Eye (tissue), 1 donor: ENCODE results near the gene AP3D1.

Experiments used
- DNase-seq: peaks from one replicate; pipeline ENCODE4 v3.0.0-alpha.2; 2015

The AP3D1 gene

DNA sequence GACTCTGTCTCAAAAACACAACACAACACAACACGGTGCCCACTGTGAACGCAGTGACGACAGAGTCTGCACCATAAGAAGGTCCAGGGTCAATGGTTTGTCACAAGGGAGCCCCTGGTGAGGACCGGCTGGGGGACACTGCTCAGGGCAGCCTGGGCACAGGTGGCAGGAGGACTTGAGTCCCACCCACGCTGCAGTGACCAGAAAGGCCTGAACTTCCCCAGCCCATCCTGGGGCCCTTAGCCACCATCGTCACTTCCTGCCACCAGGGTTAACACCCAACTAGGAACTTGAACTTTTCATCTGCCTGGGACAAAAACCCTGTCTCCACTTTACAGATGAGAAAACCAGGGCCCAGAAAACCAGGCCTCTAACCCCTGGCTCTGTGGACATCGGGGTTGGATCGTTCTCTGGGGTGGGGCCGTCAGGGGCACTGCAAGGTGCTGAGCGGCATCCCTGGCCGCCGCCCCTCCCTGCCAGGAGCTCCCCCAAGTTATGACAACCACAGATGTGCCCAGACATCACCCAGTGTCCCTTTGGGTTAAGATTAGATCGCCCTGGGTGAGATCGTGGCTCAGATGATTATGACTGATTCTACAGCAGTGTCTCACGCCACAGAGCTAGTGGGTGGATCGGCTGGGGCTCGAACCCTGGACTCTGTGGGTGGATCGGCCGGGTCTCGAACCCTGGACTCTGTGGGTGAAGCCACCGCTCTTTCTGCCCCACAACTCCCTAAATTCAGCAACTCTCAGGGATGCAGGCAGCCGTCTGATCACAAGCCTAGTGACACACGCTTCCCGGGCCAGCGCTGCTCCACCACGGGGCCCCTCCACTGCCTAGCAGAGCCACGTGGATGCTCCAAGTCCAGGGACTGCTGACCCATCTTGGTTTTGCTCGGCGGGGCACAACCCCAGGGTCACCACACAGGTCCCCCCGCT, 69.2 kb downstream of the AP3D1 start:
- DNase-seq = no peak

DNA sequence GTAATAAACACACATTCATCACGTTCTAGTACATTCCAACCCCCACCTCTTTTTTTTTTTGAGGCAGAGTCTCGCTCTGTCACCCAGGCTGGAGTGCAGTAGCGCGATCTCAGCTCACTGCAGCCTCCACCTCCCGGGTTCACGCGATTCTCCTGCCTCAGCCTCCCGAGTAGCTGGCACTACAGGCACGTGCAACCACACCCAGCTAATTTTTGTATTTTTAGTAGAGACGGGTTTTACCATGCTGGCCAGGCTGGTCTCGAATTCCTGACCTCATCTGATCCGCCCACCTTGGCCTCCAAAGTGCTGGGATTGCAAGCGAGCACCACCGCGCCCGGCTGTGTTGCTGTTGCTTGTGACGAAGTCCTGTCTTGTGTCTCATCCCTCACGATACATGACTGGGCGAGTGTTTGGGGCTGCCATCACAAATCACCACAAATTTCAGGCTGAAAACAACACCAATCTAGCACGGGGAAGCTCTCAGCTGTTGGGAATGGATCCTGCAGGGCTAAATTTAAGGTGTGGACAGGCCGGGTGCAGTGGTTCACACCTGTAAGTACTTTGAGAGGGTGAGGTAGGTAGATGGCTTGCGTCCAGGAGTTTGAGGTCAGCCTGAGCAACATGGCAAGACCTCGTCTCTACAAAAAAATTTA, 70.9 kb downstream of the AP3D1 start:
- DNase-seq = no peak

DNA sequence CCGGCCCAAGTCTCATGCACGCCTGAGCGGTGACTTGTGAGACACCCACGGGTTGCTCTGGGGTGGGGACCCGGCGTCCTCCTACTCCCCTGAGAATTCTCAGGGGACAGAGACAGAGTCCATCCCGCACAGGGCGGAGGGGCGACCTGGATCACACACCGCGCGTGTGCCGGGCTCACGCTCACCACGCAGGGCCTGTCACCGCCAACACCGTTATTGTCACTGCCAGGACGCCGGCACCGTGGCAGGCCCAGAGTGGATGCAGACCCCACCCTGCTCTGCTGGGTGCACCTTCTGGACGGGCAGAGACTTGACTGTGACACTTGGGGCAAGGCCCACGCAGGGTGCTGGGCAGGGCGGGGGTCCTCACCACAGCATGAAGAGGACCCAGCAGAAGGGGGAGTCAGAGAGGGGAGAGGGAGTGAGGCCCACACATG, 71.5 kb downstream of the AP3D1 start:
- no peak for DNase-seq

DNA sequence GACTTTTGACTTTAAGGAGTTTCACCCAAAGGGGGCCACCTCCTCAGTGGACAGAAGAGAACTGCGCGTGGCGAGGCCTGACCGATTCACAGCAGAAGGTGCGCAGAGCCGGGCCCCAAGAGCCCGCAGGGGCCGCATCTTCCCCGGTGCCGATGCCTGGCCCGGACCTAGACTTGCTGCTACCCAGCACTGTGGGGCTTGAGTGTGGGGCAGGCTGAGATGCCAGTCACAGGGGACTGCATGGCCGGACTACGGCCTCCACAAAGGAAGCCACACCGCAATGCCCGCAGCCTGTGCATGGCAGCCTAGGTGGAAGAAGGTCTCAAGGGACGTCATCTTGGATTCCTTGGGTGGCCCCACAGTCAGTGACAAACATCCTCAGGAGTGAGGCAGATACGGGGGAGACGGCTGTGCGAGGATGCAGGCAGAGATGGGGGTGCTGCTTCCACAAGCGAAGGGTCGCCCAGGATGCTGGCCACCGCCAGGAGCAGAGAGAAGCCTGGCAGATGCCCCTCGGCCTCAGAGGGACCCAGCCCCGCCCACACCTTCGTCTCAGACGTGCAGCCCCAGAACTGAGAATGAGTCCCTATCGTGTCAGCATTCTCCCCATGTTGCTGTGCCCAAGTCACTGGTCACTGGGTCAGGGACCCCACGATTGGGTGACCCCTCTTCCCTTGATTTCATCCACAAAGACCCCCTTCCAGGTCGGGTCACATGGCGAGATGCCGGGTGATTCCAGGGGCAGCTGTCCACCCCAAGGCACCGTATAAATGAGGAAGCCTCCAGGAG, 72.1 kb downstream of the AP3D1 start:
- no peak for DNase-seq

DNA sequence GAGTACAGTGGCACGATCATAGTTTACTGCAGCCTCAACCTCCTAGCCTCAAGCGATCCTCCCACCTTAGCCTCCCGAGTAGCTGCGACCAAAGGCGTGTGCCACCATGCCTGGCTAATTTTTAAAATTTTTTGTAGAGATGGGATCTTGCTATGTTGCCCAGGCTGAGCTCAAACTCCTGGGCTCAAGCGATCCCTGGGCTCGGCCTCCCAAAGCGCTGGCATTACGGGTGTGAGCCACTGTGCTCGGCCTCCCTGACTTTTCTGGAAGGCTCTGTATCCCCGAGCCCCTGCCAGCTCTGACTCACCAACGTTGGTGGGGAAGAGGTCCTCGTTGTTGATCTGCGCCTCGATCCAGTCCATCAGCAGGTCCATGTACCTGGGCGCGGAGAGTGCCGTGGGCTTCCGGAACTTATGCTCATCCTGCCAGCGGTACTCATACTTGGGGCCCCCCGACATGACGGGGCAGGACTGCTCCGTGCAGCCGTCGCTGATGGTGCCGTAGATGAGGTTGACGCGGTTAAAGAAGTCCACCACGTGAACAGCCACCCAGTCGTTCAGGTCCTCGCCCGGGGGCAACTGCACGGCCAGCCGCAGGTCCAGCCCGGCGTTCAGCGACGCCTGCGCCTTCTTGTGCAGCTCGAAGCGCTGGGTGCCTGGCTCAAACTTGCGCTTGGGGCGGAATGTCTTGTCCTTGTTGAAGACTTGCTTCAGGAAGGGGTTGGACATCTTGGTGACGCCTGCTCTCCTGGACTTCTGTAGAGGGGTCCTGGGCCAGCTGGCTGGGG, 73.3 kb downstream of the AP3D1 start:
- no peak for DNase-seq

DNA sequence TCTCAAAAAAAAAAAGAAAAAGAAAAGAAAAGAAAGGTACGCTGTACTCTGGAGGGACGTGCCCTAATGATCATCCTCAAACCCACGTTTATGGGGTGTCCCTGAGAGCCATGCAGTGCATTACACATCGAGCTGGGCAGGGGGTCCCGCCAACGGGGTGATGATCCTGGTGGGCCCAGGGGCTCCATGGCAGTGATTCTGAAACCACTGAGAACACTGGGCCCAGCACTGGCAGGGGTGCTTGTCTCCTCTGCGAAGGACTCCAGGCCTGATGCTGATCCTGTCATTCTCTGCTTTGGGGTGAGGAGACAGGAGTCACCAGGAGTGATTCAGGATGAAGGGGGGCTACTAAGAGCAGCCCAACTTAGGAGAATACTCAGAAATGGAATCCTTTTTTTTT, 74.0 kb downstream of the AP3D1 start:
- no peak for DNase-seq

DNA sequence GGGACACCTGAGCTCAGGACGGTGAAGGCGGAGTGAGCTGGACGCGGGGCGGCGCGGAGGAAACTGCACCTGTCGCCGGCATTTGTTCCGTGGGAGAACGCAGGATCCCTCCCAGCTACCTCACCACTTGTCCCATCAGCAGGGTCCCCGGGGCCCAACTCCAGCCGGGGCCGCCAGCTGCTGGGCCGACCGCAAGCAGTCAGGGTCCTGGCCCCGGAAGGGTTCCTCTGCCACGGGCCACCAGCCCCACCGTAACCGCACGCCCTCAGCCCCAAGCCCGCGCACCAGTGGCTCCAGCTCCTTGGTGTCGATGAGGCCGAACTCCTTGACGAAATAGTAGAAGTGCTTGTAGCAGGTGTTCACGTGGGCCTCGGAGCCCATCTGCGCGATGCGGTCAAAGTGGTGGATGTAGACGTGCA, 74.8 kb downstream of the AP3D1 start:
- DNase-seq = no peak

DNA sequence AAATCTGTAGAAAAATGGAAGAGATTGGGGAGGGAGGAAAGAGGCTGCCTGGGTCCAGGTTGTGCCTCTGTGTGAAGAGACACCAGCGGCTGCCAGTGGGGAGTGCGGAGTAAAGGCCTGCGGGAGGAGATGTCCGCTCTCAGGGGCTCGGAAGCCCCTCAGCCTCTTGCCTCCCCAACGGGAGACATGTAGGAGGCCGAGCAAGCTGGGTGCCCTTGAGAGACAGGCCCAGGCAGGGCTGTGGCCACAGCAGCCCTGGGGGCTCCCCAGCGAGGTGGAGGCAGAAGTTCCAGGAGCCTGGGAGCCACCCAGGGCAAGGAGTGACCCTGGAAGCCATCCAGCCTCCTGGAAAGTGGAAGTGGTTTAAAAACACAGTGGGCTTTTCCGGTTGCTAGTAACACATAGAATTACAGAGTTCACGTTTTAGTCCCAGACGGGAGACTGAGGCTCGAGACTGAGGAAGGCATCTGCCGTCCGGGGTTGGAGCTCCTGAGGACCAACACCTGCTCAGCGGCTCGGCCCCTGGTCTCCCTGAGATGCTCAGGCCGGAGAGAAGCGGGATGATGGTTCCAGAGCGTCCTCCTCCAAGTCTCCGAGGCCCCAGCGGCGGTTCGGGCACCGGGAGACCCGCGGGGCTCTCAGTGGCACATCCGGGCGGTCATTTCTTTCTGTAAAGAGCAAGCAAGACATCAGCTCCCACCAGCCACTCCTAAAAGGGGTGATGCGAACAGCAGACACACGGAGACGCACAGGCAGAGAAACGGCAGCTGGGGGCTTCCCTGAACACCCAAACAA, 78.4 kb downstream of the AP3D1 start:
- no peak for DNase-seq

DNA sequence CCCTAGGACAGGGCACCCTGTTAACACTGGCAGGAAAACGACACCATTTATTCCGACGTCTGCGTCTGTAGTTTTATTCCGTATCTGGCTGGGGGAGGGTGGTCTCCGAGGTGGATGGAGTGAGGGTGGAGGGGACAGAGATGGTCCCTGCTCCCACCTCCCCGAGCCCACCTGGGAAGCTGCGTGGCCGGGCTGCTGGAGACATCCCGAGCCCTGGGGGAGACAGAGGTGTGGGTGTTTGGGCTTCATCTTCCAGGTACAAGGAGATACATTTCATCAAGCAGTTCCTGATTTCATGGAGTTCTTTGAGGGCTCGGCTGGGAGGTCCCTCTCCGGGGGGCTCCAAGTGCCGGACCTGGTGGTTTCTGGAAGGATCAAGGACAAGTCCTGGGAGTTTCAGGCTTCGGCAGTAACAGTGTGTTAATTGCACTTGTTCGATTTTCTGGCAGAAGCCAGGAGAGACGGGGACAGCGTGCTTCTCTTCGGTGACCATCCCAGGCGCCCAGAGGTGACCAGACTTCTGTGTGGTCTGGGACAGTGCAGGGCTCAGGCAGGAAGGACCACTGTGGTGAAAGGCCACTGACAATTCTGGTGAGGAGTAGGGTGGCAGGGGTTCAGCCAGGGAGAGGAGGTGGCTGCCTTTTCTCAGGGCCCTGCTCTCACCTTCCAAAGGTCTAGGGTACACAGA, 80.2 kb downstream of the AP3D1 start:
- DNase-seq = no peak

DNA sequence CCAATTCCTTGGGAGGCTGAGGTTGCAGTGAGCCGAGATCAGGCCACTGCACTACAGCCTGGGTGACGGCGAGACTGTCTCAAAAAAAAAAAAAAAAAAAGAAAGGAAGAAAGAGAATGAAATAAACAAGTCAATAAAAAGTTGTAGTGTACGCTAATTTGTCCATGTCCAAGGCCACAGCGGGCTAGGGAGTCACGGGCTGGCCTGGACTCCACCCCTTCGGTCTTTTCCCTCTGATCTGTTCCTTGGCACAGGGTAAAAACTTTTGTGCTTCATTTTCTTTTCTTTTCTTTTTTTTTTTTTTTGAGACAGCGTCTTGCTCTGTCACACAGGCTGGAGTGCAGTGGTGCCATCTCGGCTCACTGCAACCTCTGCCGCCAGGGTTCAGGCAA, 80.9 kb downstream of the AP3D1 start:
- DNase-seq = no peak

DNA sequence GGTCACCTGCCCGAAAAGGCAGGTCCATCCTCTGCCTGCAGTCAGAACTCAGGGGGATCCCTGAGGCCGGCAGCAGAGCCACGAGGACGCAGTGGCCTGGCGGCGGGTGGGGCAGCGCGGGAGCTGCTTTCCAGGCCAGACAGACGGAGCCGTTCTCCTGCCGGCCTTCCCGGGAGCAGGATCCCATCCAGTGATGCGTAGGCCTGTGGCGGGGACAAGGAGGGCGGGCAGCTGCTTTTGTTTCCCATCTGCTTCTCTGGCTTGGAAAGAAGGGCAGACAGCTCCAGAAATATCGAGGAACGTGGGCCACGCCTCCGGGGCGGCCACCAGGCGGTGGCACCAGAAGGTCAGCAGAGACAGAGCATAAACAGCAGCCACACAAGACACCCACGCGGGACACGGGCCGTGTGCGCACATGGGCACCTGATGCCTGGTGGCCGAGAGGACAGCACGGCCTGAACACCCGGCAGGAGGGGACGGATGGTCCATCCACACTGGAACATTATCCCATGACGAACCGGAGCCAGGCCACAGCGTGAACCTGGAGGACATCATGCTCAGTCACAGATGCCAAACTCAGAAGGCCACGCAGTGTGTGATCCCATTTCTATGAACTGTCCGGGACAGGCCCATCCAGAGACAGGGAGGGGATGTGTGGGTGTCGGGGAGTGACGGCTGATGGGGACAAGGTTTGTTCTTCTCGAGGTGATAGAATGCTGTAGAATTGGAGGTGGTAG, 86.4 kb downstream of the AP3D1 start:
- DNase-seq = peak; percentile 73

DNA sequence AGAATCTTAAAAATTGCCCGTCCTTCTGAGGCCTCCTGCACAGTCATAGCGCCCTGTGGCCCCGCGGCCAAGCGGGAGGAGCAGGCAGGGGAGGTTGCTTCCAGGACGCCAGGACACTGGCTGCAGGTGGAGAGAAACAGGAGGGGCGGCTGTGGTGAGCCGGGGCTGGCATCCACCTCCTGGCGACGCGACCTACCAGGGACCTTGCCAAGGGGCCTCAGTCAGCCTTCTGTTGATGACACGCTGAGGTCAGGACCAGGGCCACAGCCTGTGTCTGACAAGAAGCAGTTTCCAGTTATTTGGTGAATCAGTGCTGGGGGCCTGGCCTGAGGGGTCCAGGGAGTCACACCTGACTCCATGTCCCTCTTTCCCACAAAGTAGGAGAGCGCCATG, 87.0 kb downstream of the AP3D1 start:
- DNase-seq = peak; percentile 41

DNA sequence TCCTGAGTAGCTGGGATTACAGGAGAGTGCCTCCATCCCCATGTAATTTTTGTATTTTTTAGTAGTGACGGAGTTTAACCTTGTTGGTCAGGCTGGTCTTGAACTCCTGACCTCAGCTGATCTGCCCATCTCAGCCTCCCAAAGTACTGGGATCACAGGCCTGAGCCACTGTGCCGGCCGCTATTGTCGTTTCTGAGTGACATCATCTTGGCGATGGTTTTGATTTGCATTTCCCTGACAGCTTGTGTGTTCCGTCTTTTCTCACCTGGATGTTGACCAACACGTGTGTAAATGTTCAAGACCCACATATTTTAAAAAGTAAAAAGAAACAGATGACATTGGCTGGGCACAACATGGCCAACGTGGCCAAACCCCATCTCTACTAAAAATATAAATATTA, 87.5 kb downstream of the AP3D1 start:
- DNase-seq = no peak

DNA sequence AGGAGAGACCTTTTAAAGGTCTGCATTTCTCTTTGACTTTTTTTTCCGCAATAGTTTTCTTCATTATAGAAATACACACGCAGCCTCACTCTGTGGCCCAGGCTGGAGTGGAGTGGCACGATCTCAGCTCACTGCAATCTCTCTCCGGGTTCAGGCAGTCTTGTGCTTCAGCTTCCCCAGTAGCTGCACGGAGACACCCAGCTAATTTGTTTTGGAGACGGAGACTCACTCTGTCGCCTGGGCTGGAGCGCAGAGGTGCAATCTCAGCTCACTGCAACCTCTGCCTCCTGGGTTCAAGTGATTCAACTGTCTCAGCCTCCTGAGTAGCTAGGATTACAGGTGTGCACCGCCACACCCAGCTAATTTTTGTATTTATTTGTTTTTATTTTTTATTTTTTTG, 88.6 kb downstream of the AP3D1 start:
- DNase-seq = no peak

DNA sequence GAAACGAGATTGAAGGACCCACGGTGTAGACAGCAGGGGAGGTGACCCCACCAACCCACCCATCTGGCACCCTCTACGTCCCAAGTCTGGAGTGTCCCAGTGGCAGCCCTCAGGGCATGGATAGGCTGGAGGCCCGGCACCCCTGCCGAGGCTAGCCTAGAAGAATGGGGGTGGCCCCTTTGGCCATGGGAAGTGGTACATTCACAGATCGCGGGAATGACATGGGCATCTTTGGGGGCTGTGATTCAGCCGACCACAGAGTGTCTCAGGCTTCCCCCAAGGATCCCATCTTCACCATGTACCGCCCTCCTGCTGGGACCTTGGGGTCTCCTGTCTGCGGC, 89.0 kb downstream of the AP3D1 start:
- no peak for DNase-seq

DNA sequence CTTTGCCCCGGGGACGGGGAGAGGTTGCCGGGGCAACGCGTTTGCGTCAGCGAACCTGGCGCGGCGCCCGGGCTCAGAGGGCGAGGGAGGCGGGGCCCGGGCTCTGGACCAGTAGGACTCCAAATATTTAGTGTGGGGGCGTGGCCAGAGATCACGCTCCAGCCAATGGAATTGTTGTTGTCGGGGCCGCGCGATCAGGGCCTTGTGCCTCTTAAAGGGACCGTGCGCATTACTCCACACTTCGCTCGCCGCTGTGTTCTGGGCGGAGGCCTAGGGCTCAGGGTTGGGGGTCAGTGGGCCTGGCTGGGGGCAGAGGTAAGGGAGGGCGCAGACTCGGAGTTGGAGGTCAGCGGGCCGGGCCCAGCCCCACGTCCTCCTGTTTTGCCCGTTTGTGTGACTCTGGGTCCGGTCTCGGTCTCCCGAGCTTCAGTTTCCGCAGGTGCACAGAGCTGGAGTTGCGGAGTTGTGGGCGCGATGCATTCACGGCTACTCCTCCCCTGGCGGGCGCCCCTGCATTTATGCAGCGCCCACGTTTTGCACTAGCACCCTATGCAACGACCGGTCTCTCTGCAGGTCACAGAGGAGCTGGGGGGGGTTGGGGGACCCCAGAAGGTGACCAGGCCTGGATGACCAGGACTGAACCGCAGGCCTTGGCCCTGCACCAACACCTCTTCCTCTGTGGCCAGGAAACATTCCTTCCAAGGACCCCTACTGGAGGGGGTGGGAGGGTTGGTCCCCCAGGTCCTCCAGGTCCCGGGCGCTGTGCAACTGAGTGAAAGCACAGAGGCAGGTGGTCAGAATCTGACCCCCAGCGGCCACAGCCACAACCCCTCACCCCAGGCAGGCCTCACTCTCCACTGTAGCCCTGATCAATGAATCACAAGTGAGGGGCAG, 89.6 kb downstream of the AP3D1 start:
- peak; percentile 100 for DNase-seq

DNA sequence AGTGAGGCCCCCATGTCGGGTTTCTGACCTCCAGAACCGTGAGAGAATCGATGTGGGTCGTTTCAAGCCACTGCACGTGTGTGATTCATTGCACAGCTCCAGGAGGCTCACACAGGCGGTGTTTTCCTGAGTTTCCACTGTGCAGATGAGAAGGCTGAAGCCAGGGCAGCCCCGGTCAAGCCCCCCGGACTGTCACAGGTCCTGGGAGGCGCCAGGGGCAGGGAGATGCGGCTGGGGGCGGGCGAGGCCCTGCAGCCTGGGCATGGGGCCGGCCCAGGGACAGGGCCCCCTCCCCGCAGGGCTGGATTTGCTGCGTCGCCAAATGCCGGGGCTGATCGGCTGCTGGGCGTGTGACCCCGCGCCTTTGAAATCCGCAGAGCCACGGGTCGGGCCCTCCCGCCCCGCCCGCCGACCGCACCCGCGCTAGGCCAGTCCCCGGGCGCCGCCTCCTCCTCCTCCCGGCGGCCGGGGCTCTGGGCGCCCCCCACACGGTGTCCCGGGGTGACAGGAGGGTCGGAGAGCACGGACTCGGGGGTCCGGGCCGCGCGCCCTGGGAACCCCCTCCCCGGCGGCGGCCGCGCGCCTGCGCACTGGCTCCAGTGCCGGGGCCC, 90.4 kb downstream of the AP3D1 start:
- no peak for DNase-seq

DNA sequence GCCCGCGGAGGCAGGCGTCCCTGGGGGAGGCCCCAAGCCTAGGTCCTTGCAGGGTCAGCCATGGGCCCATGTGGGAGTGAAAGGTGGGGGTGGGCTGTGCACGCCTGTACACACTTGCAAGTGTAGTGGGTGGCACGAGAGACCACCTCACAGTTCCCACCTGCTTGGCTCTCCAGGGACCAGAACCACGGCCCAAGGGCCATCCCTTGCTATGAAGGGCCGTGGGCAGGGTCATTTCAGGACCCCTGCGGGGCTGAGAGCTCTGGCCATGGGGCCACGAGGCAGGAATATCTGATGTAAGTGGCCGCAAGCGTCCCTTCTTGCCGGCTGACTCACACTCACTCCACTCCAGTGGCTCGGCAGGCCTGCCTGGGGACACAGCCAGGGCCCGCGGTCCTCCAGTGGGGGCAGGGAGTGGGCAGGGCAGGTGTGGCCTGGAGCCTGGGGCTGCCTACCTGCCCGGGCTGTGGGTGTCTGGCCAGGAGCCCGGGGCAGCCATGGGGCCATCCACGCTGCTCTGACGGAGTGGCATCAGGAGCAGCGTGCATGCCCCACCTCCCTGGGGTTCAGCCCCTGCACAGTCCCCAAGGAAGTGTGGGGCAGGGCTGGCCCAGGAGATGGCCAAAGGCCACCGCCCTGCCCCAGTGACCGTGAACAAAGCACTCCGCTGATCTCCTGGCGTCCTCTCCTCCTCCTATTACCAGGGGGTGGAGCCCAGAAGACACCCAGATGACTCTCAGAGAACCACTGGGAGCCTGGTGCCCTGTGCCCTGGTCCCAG, 91.8 kb downstream of the AP3D1 start:
- DNase-seq = peak; percentile 78
